GM23338 (cell line): ENCODE results near the gene TOM1L2. TPM values are rescaled to one million over a fixed set of nuclear protein-coding genes. Genes with fewer than 3 reads are reported as not detected.

Source experiments
- ATAC-seq: fragments of 200-7000 bp; cut with Tn5 transposase; 3 replicates; pipeline ENCODE4 v1.9.1; 2020
- DNase-seq: peaks from one replicate; pipeline ENCODE4 v3.0.0-alpha.2; 2015; ENCODE audit warnings: low spot score
- H2AFZ ChIP-seq: fragments of 200-600 bp; sonication (generic); 2 replicates; pipeline ENCODE4 v1.8.0; 2016; ENCODE audit warnings: antibody characterized with exemption, mild to moderate bottlenecking, moderate library complexity
- H3F3A ChIP-seq: fragments of 200-600 bp; sonication (generic); replicated peaks from 2 replicates; pipeline ENCODE4 v1.8.0; 2017; ENCODE audit warnings: antibody characterized with exemption, mixed run types, low read depth
- H3K27ac ChIP-seq: fragments of 200-600 bp; sonication (generic); 2 replicates; pipeline ENCODE4 v1.6.1; 2016; ENCODE audit warnings: low read depth
- H3K27me3 ChIP-seq: fragments of 200-600 bp; sonication (generic); 2 replicates; pipeline ENCODE4 v1.8.0; 2016; ENCODE audit warnings: mild to moderate bottlenecking, mixed run types, moderate library complexity; ENCODE audit not compliant: insufficient read depth
- H3K36me3 ChIP-seq: fragments of 200-600 bp; sonication (generic); 2 replicates; pipeline ENCODE4 v1.8.0; 2016; ENCODE audit warnings: mild to moderate bottlenecking; ENCODE audit not compliant: insufficient read depth
- H3K4me1 ChIP-seq: fragments of 200-600 bp; sonication (generic); 2 replicates; pipeline ENCODE4 v1.8.0; 2016; ENCODE audit warnings: mild to moderate bottlenecking, moderate library complexity; ENCODE audit not compliant: insufficient read depth
- H3K4me2 ChIP-seq: fragments of 200-600 bp; sonication (generic); 2 replicates; pipeline ENCODE4 v1.7.1; 2017; ENCODE audit warnings: mixed run types
- H3K4me3 ChIP-seq: fragments of 200-600 bp; sonication (generic); 2 replicates; pipeline ENCODE4 v1.6.1; 2016; ENCODE audit warnings: mixed run types
- H3K79me2 ChIP-seq: fragments of 200-600 bp; sonication (generic); replicated peaks from 2 replicates; pipeline ENCODE4 v1.8.0; 2017; ENCODE audit warnings: mild to moderate bottlenecking; ENCODE audit not compliant: insufficient read depth
- H3K9me2 ChIP-seq: fragments of 200-600 bp; sonication (generic); 2 replicates; pipeline ENCODE4 v1.8.0; 2017; ENCODE audit not compliant: insufficient read depth
- H4K20me1 ChIP-seq: fragments of 200-600 bp; sonication (generic); replicated peaks from 2 replicates; pipeline ENCODE4 v1.8.0; 2017; ENCODE audit warnings: mild to moderate bottlenecking; ENCODE audit not compliant: insufficient read depth
- H3K27ac Mint-ChIP-seq: 2 replicates; pipeline ENCODE4 v1.8.0; 2020; ENCODE audit warnings: inconsistent platforms, mild to moderate bottlenecking, moderate library complexity, mixed read lengths
- H3K27me3 Mint-ChIP-seq: 3 replicates; pipeline ENCODE4 v1.8.0; 2022; ENCODE audit warnings: low read depth, mild to moderate bottlenecking, moderate library complexity, mixed read lengths, inconsistent platforms; ENCODE audit not compliant: insufficient read depth, poor library complexity
- H3K36me3 Mint-ChIP-seq: 3 replicates; pipeline ENCODE4 v1.8.0; 2021; ENCODE audit warnings: low read depth, mild to moderate bottlenecking, inconsistent platforms, moderate library complexity, mixed read lengths
- H3K4me1 Mint-ChIP-seq: 3 replicates; pipeline ENCODE4 v1.8.0; 2020; ENCODE audit warnings: mild to moderate bottlenecking, inconsistent platforms, mixed read lengths
- H3K4me3 Mint-ChIP-seq: 3 replicates; pipeline ENCODE4 v1.8.0; 2021; ENCODE audit warnings: moderate library complexity, mild to moderate bottlenecking, inconsistent platforms, mixed read lengths
- H3K9me3 Mint-ChIP-seq: 3 replicates; pipeline ENCODE4 v1.8.0; 2020; ENCODE audit warnings: moderate library complexity, mild to moderate bottlenecking, inconsistent platforms, mixed read lengths
- CREB1 ChIP-seq: fragments of 250-450 bp; sonication (Bioruptor Pico); IDR thresholded peaks from 2 replicates; pipeline ENCODE4 v1.5.0; 2020; ENCODE audit warnings: low read depth, mild to moderate bottlenecking, moderate library complexity
- EZH2phosphoT487 ChIP-seq: fragments of 200-600 bp; sonication (generic); IDR thresholded peaks from one replicate; pipeline ENCODE4 v1.8.1; 2018; ENCODE audit warnings: antibody characterized with exemption; ENCODE audit not compliant: unreplicated experiment
- JUNB ChIP-seq: IDR thresholded peaks from one replicate; pipeline ENCODE4 v1.6.1; 2016; ENCODE audit warnings: antibody characterized with exemption; ENCODE audit not compliant: unreplicated experiment
- POLR2AphosphoS5 ChIP-seq: IDR thresholded peaks from 2 replicates; pipeline ENCODE4 v1.6.1; 2016; ENCODE audit warnings: antibody characterized with exemption, low read depth
- STAT1 ChIP-seq: IDR thresholded peaks from one replicate; pipeline ENCODE4 v1.6.1; 2016; ENCODE audit warnings: antibody characterized with exemption; ENCODE audit not compliant: unreplicated experiment
- ZNF114 ChIP-seq: fragments of 250-450 bp; sonication (Bioruptor Pico); IDR thresholded peaks from 2 replicates; pipeline ENCODE4 v1.5.0; 2020; ENCODE audit warnings: mild to moderate bottlenecking, moderate library complexity
- ZNF331 ChIP-seq: fragments of 250-450 bp; sonication (Bioruptor Pico); IDR thresholded peaks from 2 replicates; pipeline ENCODE4 v1.5.0; 2020; ENCODE audit warnings: low read depth, mild to moderate bottlenecking, moderate library complexity
- polyA plus RNA-seq: library from polyadenylated mRNA; unstranded; fragments of >200 nt; fragmentation: Nextera tagmentation; extraction: Ambion mirVana; gene quantifications from 2 replicates; pipeline ENCODE4 v1.2.1, GENCODE V29; 2016
- total RNA-seq: library from RNA; depleted of rRNA; stranded (reverse); fragments of >200 nt; shearing (Covaris generic); gene quantifications from 2 replicates; pipeline ENCODE4 v1.2.3, GENCODE V29; 2014
- TF ChIP-seq, protein P1 (sequence below): fragments of 250-450 bp; sonication (Bioruptor Pico); IDR thresholded peaks from 2 replicates; pipeline ENCODE4 v1.5.0; 2020; ENCODE audit warnings: mild to moderate bottlenecking, moderate library complexity
- TF ChIP-seq, protein P2 (sequence below), 2 experiments: fragments of 200-600 bp in 1 of 2; sonication (generic) in 1 of 2; conservative IDR thresholded peaks; 2 replicates each; pipeline versions ENCODE4 v1.5.1 to v1.6.1; 2016 to 2017; ENCODE audit warnings: antibody characterized with exemption in 2 of 2, low read depth in 2 of 2, mild to moderate bottlenecking in 2 of 2, moderate library complexity in 1 of 2
- TF ChIP-seq, protein P3 (sequence below): IDR thresholded peaks from 2 replicates; pipeline ENCODE4 v1.6.1; 2016; ENCODE audit warnings: antibody characterized with exemption

TOM1L2 gene
- total and polyA plus RNA-seq, 2 experiments from 2014 or later, result 3.3 TPM

DNA sequence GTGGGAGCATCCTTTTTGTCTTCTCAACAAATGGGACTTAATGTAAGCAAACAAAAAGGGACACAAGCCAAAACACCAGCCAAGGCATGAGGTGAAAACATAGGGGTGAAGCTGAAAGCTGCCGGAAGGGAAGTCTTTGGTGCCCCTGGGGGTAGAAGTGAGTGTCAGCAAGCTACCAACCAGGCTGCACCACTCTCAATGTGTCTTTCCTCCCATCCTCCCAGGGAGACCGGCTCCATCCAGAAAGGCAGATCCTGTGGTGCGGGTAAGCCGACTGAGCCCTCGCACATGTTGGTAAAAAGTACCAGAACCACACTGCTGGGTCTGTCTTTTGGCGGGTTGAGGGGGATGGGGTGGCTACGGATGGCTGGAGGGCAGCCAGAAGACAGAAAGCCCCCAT, 83.4 kb downstream of the TOM1L2 start:
- Histone ChIP-seq H2AFZ (no peak overlapping the region), H3K27ac (no peak overlapping the region), H4K20me1 (no peaks in the 10 kb centered on the region), H3K4me2 (0 out of 2 replicates have a peak overlapping the region, but pooled peaks have one; percentile 39), H3K4me1 (peaks cover 16% of the 10 kb centered on the region), H3K9me2 (no peaks in the 10 kb centered on the region), H3K4me3 (no peak overlapping the region), H3K79me2 (no peaks in the 10 kb centered on the region), H3K27me3 (no peaks in the 10 kb centered on the region), H3F3A (no peaks in the 10 kb centered on the region), H3K36me3 (no peaks in the 10 kb centered on the region)
- no peaks in the 10 kb centered on the region; the same call in 2 of the 3 replicates for H3K9me3 Mint-ChIP-seq
- no peaks in the 10 kb centered on the region for H3K36me3 Mint-ChIP-seq
- H3K4me3 Mint-ChIP-seq, result no peak overlapping the region
- DNase-seq (peak; percentile 82), ATAC-seq (peak; percentile 86)
- H3K27ac Mint-ChIP-seq, result no peak overlapping the region
- peaks cover 13% of the 10 kb centered on the region for H3K27me3 Mint-ChIP-seq
- peaks cover 44% of the 10 kb centered on the region for H3K4me1 Mint-ChIP-seq
- TF ChIP-seq, protein P1, sequence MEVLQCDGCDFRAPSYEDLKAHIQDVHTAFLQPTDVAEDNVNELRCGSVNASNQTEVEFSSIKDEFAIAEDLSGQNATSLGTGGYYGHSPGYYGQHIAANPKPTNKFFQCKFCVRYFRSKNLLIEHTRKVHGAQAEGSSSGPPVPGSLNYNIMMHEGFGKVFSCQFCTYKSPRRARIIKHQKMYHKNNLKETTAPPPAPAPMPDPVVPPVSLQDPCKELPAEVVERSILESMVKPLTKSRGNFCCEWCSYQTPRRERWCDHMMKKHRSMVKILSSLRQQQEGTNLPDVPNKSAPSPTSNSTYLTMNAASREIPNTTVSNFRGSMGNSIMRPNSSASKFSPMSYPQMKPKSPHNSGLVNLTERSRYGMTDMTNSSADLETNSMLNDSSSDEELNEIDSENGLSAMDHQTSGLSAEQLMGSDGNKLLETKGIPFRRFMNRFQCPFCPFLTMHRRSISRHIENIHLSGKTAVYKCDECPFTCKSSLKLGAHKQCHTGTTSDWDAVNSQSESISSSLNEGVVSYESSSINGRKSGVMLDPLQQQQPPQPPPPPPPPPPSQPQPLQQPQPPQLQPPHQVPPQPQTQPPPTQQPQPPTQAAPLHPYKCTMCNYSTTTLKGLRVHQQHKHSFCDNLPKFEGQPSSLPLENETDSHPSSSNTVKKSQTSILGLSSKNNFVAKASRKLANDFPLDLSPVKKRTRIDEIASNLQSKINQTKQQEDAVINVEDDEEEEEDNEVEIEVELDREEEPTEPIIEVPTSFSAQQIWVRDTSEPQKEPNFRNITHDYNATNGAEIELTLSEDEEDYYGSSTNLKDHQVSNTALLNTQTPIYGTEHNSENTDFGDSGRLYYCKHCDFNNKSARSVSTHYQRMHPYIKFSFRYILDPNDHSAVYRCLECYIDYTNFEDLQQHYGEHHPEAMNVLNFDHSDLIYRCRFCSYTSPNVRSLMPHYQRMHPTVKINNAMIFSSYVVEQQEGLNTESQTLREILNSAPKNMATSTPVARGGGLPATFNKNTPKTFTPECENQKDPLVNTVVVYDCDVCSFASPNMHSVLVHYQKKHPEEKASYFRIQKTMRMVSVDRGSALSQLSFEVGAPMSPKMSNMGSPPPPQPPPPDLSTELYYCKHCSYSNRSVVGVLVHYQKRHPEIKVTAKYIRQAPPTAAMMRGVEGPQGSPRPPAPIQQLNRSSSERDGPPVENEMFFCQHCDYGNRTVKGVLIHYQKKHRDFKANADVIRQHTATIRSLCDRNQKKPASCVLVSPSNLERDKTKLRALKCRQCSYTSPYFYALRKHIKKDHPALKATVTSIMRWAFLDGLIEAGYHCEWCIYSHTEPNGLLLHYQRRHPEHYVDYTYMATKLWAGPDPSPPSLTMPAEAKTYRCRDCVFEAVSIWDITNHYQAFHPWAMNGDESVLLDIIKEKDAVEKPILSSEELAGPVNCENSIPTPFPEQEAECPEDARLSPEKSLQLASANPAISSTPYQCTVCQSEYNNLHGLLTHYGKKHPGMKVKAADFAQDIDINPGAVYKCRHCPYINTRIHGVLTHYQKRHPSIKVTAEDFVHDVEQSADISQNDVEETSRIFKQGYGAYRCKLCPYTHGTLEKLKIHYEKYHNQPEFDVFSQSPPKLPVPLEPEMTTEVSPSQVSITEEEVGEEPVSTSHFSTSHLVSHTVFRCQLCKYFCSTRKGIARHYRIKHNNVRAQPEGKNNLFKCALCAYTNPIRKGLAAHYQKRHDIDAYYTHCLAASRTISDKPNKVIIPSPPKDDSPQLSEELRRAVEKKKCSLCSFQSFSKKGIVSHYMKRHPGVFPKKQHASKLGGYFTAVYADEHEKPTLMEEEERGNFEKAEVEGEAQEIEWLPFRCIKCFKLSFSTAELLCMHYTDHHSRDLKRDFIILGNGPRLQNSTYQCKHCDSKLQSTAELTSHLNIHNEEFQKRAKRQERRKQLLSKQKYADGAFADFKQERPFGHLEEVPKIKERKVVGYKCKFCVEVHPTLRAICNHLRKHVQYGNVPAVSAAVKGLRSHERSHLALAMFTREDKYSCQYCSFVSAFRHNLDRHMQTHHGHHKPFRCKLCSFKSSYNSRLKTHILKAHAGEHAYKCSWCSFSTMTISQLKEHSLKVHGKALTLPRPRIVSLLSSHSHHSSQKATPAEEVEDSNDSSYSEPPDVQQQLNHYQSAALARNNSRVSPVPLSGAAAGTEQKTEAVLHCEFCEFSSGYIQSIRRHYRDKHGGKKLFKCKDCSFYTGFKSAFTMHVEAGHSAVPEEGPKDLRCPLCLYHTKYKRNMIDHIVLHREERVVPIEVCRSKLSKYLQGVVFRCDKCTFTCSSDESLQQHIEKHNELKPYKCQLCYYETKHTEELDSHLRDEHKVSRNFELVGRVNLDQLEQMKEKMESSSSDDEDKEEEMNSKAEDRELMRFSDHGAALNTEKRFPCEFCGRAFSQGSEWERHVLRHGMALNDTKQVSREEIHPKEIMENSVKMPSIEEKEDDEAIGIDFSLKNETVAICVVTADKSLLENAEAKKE (CRISPR knock-in tag), result no peak
- TF ChIP-seq, protein P2, sequence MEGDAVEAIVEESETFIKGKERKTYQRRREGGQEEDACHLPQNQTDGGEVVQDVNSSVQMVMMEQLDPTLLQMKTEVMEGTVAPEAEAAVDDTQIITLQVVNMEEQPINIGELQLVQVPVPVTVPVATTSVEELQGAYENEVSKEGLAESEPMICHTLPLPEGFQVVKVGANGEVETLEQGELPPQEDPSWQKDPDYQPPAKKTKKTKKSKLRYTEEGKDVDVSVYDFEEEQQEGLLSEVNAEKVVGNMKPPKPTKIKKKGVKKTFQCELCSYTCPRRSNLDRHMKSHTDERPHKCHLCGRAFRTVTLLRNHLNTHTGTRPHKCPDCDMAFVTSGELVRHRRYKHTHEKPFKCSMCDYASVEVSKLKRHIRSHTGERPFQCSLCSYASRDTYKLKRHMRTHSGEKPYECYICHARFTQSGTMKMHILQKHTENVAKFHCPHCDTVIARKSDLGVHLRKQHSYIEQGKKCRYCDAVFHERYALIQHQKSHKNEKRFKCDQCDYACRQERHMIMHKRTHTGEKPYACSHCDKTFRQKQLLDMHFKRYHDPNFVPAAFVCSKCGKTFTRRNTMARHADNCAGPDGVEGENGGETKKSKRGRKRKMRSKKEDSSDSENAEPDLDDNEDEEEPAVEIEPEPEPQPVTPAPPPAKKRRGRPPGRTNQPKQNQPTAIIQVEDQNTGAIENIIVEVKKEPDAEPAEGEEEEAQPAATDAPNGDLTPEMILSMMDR (conservative IDR thresholded peaks at IDR 0.05; ENCODE audit: low read depth in 2 of 2), result peak; percentile 44 to 49

DNA sequence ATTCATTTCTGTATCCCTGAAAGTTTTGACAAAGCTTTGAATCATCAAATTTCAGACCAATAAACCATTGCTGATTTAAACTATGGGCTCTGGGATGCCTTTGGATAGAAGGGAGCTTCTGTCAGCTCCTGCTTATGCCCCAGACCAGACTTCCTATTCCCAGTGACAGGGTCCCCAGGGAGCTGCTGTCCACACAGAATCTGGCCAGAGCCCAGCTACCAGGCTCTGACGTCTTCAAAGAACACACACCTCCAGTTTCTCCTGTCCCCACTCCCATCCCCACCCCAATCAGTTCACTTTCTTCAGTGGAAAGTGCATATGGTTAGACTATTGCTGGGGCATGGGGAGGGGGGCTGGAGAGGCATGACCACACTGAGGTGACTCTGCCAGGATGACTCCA, 83.8 kb downstream of the TOM1L2 start:
- no peak for ATAC-seq
- Mint-ChIP-seq H3K27ac (no peak overlapping the region), H3K36me3 (no peaks in the 10 kb centered on the region), H3K4me3 (no peak overlapping the region), H3K9me3 (no peaks in the 10 kb centered on the region; the same call in 2 of the 3 replicates), H3K27me3 (peaks cover 13% of the 10 kb centered on the region), H3K4me1 (peaks cover 47% of the 10 kb centered on the region)
- Histone ChIP-seq H2AFZ (no peak overlapping the region), H3K36me3 (no peaks in the 10 kb centered on the region), H3K27ac (no peak overlapping the region), H3K4me2 (no peak overlapping the region), H4K20me1 (no peaks in the 10 kb centered on the region), H3F3A (no peaks in the 10 kb centered on the region), H3K27me3 (no peaks in the 10 kb centered on the region), H3K4me3 (no peak overlapping the region), H3K79me2 (no peaks in the 10 kb centered on the region), H3K9me2 (no peaks in the 10 kb centered on the region), H3K4me1 (peaks cover 17% of the 10 kb centered on the region)
- TF ChIP-seq CREB1 (CRISPR knock-in tag) (no peak), EZH2phosphoT487 (no peak), ZNF114 (CRISPR knock-in tag) (no peak), STAT1 (no peak), ZNF331 (CRISPR knock-in tag) (no peak), JUNB (no peak), POLR2AphosphoS5 (no peak)
- TF ChIP-seq, protein P2 (conservative IDR thresholded peaks at IDR 0.05; ENCODE audit: low read depth in 2 of 2), result no peak
- TF ChIP-seq, protein P3, sequence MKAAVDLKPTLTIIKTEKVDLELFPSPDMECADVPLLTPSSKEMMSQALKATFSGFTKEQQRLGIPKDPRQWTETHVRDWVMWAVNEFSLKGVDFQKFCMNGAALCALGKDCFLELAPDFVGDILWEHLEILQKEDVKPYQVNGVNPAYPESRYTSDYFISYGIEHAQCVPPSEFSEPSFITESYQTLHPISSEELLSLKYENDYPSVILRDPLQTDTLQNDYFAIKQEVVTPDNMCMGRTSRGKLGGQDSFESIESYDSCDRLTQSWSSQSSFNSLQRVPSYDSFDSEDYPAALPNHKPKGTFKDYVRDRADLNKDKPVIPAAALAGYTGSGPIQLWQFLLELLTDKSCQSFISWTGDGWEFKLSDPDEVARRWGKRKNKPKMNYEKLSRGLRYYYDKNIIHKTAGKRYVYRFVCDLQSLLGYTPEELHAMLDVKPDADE, result no peak
- no peak for DNase-seq
